ENCODE results near the gene TRMT44. TPM values are rescaled to one million over a fixed set of nuclear protein-coding genes. Genes with fewer than 3 reads are reported as not detected.

Gene TRMT44
- total and polyA plus RNA-seq, 2 of the 13 experiments (the other 11 are each of a cell fraction or from before 2014, with no cell fraction given): 5.8 to 8.6 TPM

GRCh38 chr4:8442596-8443358 is 2.2 kb downstream of the TRMT44 start:
- ATAC-seq (no peak), FAIRE-seq (no peak), DNase-seq (ENCODE audit: low spot score) (no peak)
- POLR2A ChIA-PET: no interaction called here
- peak overlapping the region; percentile 85; the same call in 1 of the 2 replicates for H3K9ac ChIP-seq (ENCODE audit: insufficient read depth, low read depth, low read length)
- in situ Hi-C loops (cut with HindIII; ENCODE audit: extremely low pct_ligation_motif_present, low pct_unique_long_range_greater_than_20kb): no loop called here
- 84% methylated on average over 10 of the region's 10 CpGs for WGBS (ENCODE audit: low lambda C conversion rate)
- peaks cover 62% of the 10 kb centered on the region for H3K79me2 ChIP-seq (ENCODE audit: insufficient read depth, low read length)
- peaks cover 34% of the 10 kb centered on the region for H3K4me1 ChIP-seq (ENCODE audit: insufficient read depth, low read length)
- H3K4me2 ChIP-seq (ENCODE audit: low read depth, low read length): peak overlapping the region; percentile 75
- no TSS peak for BruUV-seq (replicated peaks)
- H2AFZ ChIP-seq (ENCODE audit: low read length): no peak overlapping the region
- peak overlapping the region; percentile 3 to 97 (median 89); a peak in 4 of 6 replicates for H3K4me3 ChIP-seq (replicated peaks in 1 of 3; ENCODE audit: insufficient read depth in 1 of 3, low read depth in 2 of 3, low read length in 3 of 3)
- no peaks in the 10 kb centered on the region; a peak in 1 of 5 replicates for H3K27me3 ChIP-seq (ENCODE audit: control insufficient read depth in 1 of 2, insufficient read depth in 2 of 2, low read length in 2 of 2)
- intact Hi-C loops (cut with micrococcal nuclease; ENCODE audit: unreplicated experiment): no loop called here
- CTCF ChIA-PET (ENCODE audit: low intra/inter-chr PET ratio, low total read pairs): no interaction called here
- no peaks in the 10 kb centered on the region for H3K9me3 ChIP-seq (ENCODE audit: low read length)
- no peak overlapping the region for H3K27ac ChIP-seq (ENCODE audit: extremely low read length, insufficient read depth, low read length)
- no peaks in the 10 kb centered on the region for H4K20me1 ChIP-seq (ENCODE audit: insufficient read depth, low read length)
- H3K36me3 ChIP-seq (replicated peaks in 1 of 2; ENCODE audit: control insufficient read depth in 1 of 2, insufficient read depth in 2 of 2, low read length in 2 of 2): peaks cover 3 to 14% of the 10 kb centered on the region in 2 experiments; a peak in 2 of 5 replicates
- TF ChIP-seq ZBTB25 (CRISPR knock-in tag; IDR thresholded peaks at IDR 0.05): no peak
- TF ChIP-seq CTCF (CRISPR knock-in tag; IDR thresholded peaks at IDR 0.05): no peak
- no peak for TF ChIP-seq SP4 (CRISPR knock-in tag; IDR thresholded peaks at IDR 0.05)
- TF ChIP-seq ZNF770 (CRISPR knock-in tag; IDR thresholded peaks at IDR 0.05): no peak
- TF ChIP-seq AHDC1 (CRISPR knock-in tag; IDR thresholded peaks at IDR 0.05; ENCODE audit: borderline replicate concordance): no peak
- TF ChIP-seq NR1H2 (CRISPR knock-in tag; IDR thresholded peaks at IDR 0.05; ENCODE audit: borderline replicate concordance, low read depth): no peak
- no peak for TF ChIP-seq MYC (CRISPR knock-in tag; IDR thresholded peaks at IDR 0.05; ENCODE audit: borderline replicate concordance)
- no peak for TF ChIP-seq ZNF616 (CRISPR knock-in tag; IDR thresholded peaks at IDR 0.05; ENCODE audit: low read depth)
